ENCODE measurements around the gene ZBTB20. TPM values are rescaled to one million over a fixed set of nuclear protein-coding genes. Genes with fewer than 3 reads are reported as not detected.

Gene ZBTB20
- total RNA-seq, 4 donors from 2014 or later: 4.1 to 41.8 (median 11.6) TPM

DNA sequence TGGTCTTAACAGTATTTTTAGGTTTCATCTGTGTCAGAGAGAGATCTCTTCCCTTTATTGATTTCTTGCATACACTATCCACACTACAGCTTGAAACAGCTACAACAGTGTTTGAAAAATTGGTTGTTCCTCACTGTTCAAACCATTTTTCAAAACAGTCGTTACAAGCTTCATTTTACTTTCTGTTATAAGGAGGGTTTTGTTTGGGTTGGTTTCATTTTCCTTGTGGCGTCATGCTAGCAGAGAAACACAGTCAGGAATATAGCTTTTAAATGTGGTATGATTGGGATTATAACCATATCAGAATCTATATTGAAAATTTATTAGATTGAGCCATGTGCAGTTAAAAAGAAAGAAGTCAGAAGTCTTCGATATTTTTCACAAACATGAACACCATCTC, 400.6 kb downstream of the ZBTB20 start:
- no peak for DNase-seq
- Histone ChIP-seq H3K36me3 (no peaks in the 10 kb centered on the region), H3K27ac (peak overlapping the region in 2 of 4 donors; percentile 42 to 58), H3K4me1 (peaks cover 0 to 6% (median 0%) of the 10 kb centered on the region in 3 donors), H3K4me3 (peak overlapping the region in 1 of 4 donors; percentile 26), H3K9me3 (no peaks in the 10 kb centered on the region), H3K27me3 (no peaks in the 10 kb centered on the region)
- intact Hi-C loops (cut with DNase I): no loop called here
- TF ChIP-seq POLR2A (IDR thresholded peaks at IDR 0.05): no peak
- TF ChIP-seq, protein P1, sequence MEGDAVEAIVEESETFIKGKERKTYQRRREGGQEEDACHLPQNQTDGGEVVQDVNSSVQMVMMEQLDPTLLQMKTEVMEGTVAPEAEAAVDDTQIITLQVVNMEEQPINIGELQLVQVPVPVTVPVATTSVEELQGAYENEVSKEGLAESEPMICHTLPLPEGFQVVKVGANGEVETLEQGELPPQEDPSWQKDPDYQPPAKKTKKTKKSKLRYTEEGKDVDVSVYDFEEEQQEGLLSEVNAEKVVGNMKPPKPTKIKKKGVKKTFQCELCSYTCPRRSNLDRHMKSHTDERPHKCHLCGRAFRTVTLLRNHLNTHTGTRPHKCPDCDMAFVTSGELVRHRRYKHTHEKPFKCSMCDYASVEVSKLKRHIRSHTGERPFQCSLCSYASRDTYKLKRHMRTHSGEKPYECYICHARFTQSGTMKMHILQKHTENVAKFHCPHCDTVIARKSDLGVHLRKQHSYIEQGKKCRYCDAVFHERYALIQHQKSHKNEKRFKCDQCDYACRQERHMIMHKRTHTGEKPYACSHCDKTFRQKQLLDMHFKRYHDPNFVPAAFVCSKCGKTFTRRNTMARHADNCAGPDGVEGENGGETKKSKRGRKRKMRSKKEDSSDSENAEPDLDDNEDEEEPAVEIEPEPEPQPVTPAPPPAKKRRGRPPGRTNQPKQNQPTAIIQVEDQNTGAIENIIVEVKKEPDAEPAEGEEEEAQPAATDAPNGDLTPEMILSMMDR (IDR thresholded peaks at IDR 0.05): no peak
- 41 to 70% methylated on average over 3 of the region's 3 CpGs for WGBS, 2 donors

DNA sequence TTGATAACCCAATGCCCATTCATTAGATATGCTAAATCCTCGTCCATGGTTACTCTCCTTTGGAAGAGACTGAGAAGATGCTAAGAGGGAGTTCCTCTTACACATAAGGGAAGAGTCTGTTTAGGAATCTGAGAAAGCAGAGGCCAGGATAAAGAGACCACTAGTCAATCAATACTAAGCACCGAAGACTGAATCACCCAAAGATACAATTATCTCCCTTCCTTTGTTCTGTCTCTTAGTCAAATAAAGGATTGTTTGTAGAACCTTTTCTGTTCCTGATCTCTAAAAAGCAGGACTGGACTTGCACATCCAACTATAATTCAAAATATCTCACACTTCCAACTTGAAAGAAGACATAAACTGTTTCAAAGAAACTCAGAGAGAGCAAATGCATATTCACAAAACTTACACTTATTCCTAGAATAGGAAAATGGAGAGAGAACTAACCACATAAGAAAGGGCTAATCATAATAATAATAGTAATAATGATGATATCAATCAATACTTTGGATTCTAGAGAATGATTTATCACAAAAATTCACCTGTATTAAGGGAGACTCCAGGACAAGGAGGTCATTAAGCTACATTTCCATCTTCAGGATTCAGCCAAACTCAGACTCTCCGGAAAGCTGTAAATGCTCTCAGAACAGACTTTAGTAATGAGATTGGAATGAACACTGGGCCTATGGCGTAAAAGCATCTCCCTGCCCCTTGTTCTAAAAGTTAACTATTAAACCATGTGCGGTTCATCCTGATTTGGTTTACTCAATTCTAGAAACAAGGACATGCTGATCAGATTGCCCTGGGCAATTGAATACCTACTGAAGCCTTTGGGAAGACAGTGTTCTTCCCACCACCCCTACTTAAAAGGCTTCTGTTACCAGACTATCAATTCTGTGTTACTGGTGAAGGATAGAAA, 401.5 kb downstream of the ZBTB20 start:
- WGBS, 2 donors: 60 to 68% methylated on average over 5 of the region's 5 CpGs
- H3K27ac ChIP-seq: peak overlapping the region in 3 of 4 donors; percentile 16 to 58 (median 42)

DNA sequence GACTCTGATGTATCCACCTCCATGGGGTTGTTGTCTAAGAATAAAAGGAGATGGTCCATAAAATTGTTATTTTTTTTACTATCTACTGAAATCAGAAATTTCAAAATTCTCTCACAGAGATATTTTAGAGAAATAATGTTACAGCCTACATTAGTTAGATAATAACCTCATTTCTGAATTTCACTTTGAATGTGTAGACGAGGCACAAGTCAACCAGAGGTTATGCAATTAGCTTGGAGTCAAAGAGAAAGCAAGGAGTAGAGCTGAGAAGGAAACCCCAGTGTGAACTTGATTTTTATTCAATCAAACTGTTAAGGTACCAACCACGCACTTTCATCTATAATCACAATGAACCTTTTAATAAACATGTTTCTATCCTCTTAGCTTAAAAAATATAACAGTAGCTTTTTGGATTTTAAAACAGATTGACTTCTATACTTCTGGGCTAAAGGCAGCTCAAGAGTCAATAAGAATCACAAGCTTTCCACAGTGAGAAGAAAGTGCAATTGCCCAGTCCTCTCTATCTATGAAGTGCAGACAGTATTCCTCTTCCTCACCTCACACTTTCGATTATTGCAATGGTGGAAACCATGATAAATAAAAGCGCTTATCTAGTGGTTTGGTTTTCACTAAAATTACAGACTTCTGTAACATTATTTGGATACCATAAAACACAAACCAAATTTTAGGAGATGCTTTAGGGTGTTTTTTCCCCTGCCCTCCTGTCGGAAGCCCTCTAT, 403.2 kb downstream of the ZBTB20 start:
- TF ChIP-seq POLR2A (IDR thresholded peaks at IDR 0.05): no peak
- TF ChIP-seq, protein P1 (IDR thresholded peaks at IDR 0.05): no peak
- WGBS, 2 donors: 76 to 88% methylated on average over 5 of the region's 5 CpGs
- H3K27me3 ChIP-seq: no peaks in the 10 kb centered on the region
- intact Hi-C loops (cut with DNase I): no loop called here
- no peak for DNase-seq
- no peak overlapping the region for H3K4me3 ChIP-seq
- H3K9me3 ChIP-seq: no peaks in the 10 kb centered on the region
- no peaks in the 10 kb centered on the region for H3K36me3 ChIP-seq
- peaks cover 0 to 6% (median 0%) of the 10 kb centered on the region in 3 donors for H3K4me1 ChIP-seq
- H3K27ac ChIP-seq: no peak overlapping the region

More for the DNA sequence above, 401.5 kb downstream of the ZBTB20 start:
- peaks cover 0 to 6% (median 0%) of the 10 kb centered on the region in 3 donors for H3K4me1 ChIP-seq
- no peak for DNase-seq
- H3K36me3 ChIP-seq: no peaks in the 10 kb centered on the region
- H3K9me3 ChIP-seq: no peaks in the 10 kb centered on the region
- no peaks in the 10 kb centered on the region for H3K27me3 ChIP-seq
- TF ChIP-seq, protein P1 (IDR thresholded peaks at IDR 0.05): no peak
- no peak for TF ChIP-seq POLR2A (IDR thresholded peaks at IDR 0.05)
- H3K4me3 ChIP-seq: peak overlapping the region in 1 of 4 donors; percentile 26
- intact Hi-C loops (cut with DNase I): no loop called here

DNA sequence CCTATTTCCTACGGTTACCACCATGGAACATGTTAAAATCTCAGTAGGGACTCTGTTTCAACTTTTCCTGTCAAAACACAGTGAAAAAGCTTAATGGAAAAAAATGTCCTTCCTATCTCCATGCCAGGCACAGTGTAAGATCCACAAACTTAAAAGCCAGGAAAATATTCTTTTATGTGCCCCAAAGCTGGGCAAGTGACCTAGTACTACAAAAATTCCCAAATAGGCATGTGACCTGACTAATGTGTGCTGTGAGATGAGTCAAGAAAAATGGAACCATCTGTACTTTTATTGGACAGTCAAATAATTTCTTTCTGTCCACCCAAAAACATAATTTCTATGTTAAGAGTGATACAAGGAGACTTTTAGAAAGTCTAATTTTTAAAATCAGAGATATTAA, 406.0 kb downstream of the ZBTB20 start:
- DNase-seq: no peak
- Histone ChIP-seq H3K36me3 (no peaks in the 10 kb centered on the region), H3K9me3 (no peaks in the 10 kb centered on the region), H3K4me1 (peaks cover 0 to 6% (median 0%) of the 10 kb centered on the region in 3 donors), H3K27ac (no peak overlapping the region), H3K4me3 (no peak overlapping the region), H3K27me3 (no peaks in the 10 kb centered on the region)
- 77 to 92% methylated on average over 1 of the region's 1 CpG for WGBS, 2 donors
- intact Hi-C loops (cut with DNase I): no loop called here
- TF ChIP-seq, protein P1 (IDR thresholded peaks at IDR 0.05): no peak
- TF ChIP-seq POLR2A (IDR thresholded peaks at IDR 0.05): no peak

DNA sequence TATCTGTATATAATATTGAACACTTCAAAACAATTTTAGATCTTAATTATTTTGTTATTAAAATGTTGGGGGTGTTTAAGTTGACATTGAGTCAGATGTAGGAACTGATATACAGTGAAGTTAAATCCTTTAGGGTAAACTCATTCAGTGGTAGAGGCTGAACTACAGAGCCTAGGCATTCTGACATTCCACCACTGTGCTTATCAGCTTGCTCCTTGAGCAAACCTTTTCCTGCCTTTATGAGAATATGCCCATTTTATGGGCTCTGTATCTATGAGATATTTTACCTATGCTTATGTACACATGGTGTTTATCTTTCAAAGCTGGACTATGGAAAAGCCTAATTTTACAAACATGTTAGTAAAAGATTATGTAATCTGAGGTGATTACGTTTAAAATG, 407.5 kb downstream of the ZBTB20 start:
- no peaks in the 10 kb centered on the region for H3K27me3 ChIP-seq
- H3K9me3 ChIP-seq: no peaks in the 10 kb centered on the region
- no peak for DNase-seq
- intact Hi-C loops (cut with DNase I): no loop called here
- no peak overlapping the region for H3K4me3 ChIP-seq
- no peaks in the 10 kb centered on the region for H3K4me1 ChIP-seq
- TF ChIP-seq POLR2A (IDR thresholded peaks at IDR 0.05): no peak
- TF ChIP-seq, protein P1 (IDR thresholded peaks at IDR 0.05): no peak
- H3K36me3 ChIP-seq: no peaks in the 10 kb centered on the region
- no peak overlapping the region for H3K27ac ChIP-seq
- WGBS, 2 donors: 88 to 100% methylated on average over 1 of the region's 1 CpG
